Measurements from ENCODE around the gene PARD6G.

GRCh38 chr18:80250740-80251364 is 3.5 kb upstream of the PARD6G start:
- TF ChIP-seq POLR2A (IDR thresholded peaks at IDR 0.05) (no peak), CTCF (IDR thresholded peaks at IDR 0.05) (no peak)

Data from body of pancreas (tissue), 4 donors.